ENCODE data around the gene NXPE4. TPM values are rescaled to one million over a fixed set of nuclear protein-coding genes. Genes with fewer than 3 reads are reported as not detected.

NXPE4 gene
- total and polyA plus RNA-seq, 2 of the 8 experiments (the other 6 are each of a cell fraction or from before 2014, with no cell fraction given): not detected

DNA sequence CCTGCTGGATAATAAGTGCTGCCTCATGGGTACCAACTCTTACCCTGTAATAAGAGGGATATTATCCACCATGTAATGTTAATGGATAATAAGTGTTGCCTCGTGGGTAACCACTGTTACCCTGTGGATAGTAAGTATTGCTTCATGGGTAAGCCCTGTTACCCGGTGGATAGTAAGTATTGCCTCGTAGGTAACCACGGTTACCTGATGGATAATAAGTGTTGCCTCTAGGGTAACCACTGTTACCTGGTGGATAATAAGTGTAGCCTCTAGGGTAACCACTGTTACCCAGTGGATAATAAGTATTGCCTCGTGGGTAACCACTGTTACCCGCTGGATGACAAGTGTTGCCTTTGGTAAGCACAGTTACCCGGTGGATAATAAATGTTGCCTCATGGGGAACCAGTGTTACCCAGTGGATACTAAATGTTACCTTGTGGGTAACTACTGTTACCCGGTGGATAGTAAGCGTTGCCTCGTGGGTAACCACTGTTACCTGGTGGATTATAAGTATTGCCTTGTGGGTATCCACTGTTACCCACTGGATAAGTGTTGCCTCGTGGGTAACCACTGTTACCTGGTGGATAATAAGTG is 18.6 kb upstream of the NXPE4 start (continued):
- TF ChIP-seq, protein P1, sequence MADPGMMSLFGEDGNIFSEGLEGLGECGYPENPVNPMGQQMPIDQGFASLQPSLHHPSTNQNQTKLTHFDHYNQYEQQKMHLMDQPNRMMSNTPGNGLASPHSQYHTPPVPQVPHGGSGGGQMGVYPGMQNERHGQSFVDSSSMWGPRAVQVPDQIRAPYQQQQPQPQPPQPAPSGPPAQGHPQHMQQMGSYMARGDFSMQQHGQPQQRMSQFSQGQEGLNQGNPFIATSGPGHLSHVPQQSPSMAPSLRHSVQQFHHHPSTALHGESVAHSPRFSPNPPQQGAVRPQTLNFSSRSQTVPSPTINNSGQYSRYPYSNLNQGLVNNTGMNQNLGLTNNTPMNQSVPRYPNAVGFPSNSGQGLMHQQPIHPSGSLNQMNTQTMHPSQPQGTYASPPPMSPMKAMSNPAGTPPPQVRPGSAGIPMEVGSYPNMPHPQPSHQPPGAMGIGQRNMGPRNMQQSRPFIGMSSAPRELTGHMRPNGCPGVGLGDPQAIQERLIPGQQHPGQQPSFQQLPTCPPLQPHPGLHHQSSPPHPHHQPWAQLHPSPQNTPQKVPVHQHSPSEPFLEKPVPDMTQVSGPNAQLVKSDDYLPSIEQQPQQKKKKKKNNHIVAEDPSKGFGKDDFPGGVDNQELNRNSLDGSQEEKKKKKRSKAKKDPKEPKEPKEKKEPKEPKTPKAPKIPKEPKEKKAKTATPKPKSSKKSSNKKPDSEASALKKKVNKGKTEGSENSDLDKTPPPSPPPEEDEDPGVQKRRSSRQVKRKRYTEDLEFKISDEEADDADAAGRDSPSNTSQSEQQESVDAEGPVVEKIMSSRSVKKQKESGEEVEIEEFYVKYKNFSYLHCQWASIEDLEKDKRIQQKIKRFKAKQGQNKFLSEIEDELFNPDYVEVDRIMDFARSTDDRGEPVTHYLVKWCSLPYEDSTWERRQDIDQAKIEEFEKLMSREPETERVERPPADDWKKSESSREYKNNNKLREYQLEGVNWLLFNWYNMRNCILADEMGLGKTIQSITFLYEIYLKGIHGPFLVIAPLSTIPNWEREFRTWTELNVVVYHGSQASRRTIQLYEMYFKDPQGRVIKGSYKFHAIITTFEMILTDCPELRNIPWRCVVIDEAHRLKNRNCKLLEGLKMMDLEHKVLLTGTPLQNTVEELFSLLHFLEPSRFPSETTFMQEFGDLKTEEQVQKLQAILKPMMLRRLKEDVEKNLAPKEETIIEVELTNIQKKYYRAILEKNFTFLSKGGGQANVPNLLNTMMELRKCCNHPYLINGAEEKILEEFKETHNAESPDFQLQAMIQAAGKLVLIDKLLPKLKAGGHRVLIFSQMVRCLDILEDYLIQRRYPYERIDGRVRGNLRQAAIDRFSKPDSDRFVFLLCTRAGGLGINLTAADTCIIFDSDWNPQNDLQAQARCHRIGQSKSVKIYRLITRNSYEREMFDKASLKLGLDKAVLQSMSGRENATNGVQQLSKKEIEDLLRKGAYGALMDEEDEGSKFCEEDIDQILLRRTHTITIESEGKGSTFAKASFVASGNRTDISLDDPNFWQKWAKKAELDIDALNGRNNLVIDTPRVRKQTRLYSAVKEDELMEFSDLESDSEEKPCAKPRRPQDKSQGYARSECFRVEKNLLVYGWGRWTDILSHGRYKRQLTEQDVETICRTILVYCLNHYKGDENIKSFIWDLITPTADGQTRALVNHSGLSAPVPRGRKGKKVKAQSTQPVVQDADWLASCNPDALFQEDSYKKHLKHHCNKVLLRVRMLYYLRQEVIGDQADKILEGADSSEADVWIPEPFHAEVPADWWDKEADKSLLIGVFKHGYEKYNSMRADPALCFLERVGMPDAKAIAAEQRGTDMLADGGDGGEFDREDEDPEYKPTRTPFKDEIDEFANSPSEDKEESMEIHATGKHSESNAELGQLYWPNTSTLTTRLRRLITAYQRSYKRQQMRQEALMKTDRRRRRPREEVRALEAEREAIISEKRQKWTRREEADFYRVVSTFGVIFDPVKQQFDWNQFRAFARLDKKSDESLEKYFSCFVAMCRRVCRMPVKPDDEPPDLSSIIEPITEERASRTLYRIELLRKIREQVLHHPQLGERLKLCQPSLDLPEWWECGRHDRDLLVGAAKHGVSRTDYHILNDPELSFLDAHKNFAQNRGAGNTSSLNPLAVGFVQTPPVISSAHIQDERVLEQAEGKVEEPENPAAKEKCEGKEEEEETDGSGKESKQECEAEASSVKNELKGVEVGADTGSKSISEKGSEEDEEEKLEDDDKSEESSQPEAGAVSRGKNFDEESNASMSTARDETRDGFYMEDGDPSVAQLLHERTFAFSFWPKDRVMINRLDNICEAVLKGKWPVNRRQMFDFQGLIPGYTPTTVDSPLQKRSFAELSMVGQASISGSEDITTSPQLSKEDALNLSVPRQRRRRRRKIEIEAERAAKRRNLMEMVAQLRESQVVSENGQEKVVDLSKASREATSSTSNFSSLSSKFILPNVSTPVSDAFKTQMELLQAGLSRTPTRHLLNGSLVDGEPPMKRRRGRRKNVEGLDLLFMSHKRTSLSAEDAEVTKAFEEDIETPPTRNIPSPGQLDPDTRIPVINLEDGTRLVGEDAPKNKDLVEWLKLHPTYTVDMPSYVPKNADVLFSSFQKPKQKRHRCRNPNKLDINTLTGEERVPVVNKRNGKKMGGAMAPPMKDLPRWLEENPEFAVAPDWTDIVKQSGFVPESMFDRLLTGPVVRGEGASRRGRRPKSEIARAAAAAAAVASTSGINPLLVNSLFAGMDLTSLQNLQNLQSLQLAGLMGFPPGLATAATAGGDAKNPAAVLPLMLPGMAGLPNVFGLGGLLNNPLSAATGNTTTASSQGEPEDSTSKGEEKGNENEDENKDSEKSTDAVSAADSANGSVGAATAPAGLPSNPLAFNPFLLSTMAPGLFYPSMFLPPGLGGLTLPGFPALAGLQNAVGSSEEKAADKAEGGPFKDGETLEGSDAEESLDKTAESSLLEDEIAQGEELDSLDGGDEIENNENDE (IDR thresholded peaks at IDR 0.05; ENCODE audit: insufficient replicate concordance, low read length): no peak
- TF ChIP-seq BACH1 (IDR thresholded peaks at IDR 0.05; ENCODE audit: low read length): no peak
- no peak for TF ChIP-seq SP1 (IDR thresholded peaks at IDR 0.05; ENCODE audit: low read depth, low read length)
- TF ChIP-seq KDM4A (IDR thresholded peaks at IDR 0.05; ENCODE audit: low read depth, low read length, severe bottlenecking): no peak
- TF ChIP-seq SP2 (IDR thresholded peaks at IDR 0.05; ENCODE audit: low read length): no peak

Measured in H1 (cell line).